Measurements from ENCODE around the gene RAB35. TPM values are rescaled to one million over a fixed set of nuclear protein-coding genes. Genes with fewer than 3 reads are reported as not detected.

The RAB35 gene
- 10 to 100 TPM; 22.4 to 36.1 (median 25.9) TPM for total RNA-seq

- no peak for TF ChIP-seq CTCF (IDR thresholded peaks at IDR 0.05)
- peak; percentile 38 for ATAC-seq (ENCODE audit: low FRiP score)
- DNase-seq (ENCODE audit: low spot score) = no peak
These were observed at the start of gene RAB35 for GRCh38 chr12:120116441-120116791. Gene RAB35, minus strand, starts transcription at chr12:120116753. Its CDS starts 103 bp downstream, at chr12:120116650.

- TF ChIP-seq CTCF (IDR thresholded peaks at IDR 0.05) = no peak
- DNase-seq (ENCODE audit: low spot score) = no peak
- ATAC-seq (ENCODE audit: low FRiP score) = no peak
These were observed 47.7 kb upstream of the RAB35 start for GRCh38 chr12:120164293-120164692.

GRCh38 chr12:120162763-120163162 is 46.2 kb upstream of the RAB35 start:
- no peak for TF ChIP-seq CTCF (IDR thresholded peaks at IDR 0.05)
- DNase-seq (ENCODE audit: low spot score) (no peak), ATAC-seq (ENCODE audit: low FRiP score) (no peak)

GRCh38 chr12:120161852-120162251 is 45.3 kb upstream of the RAB35 start:
- ATAC-seq (ENCODE audit: low FRiP score) = no peak
- TF ChIP-seq CTCF (IDR thresholded peaks at IDR 0.05) = no peak
- no peak for DNase-seq (ENCODE audit: low spot score)

- no peak for ATAC-seq (ENCODE audit: low FRiP score)
- no peak for TF ChIP-seq CTCF (IDR thresholded peaks at IDR 0.05)
- no peak for DNase-seq (ENCODE audit: low spot score)
These were observed 43.1 kb upstream of the RAB35 start for GRCh38 chr12:120159509-120160237.

- DNase-seq (ENCODE audit: low spot score) = no peak
- no peak for TF ChIP-seq CTCF (IDR thresholded peaks at IDR 0.05)
- ATAC-seq (ENCODE audit: low FRiP score) = no peak
These were observed 41.8 kb upstream of the RAB35 start for GRCh38 chr12:120158351-120158750.

- ATAC-seq (ENCODE audit: low FRiP score) (no peak), DNase-seq (ENCODE audit: low spot score) (no peak)
- TF ChIP-seq CTCF (IDR thresholded peaks at IDR 0.05) = no peak
These were observed 41.1 kb upstream of the RAB35 start for GRCh38 chr12:120157678-120158077.
